ENCODE data around the gene S100PBP. TPM values are rescaled to one million over a fixed set of nuclear protein-coding genes. Genes with fewer than 3 reads are reported as not detected.

S100PBP gene
- total RNA-seq, 1 experiment from 2014 or later: 50.1 TPM

DNA sequence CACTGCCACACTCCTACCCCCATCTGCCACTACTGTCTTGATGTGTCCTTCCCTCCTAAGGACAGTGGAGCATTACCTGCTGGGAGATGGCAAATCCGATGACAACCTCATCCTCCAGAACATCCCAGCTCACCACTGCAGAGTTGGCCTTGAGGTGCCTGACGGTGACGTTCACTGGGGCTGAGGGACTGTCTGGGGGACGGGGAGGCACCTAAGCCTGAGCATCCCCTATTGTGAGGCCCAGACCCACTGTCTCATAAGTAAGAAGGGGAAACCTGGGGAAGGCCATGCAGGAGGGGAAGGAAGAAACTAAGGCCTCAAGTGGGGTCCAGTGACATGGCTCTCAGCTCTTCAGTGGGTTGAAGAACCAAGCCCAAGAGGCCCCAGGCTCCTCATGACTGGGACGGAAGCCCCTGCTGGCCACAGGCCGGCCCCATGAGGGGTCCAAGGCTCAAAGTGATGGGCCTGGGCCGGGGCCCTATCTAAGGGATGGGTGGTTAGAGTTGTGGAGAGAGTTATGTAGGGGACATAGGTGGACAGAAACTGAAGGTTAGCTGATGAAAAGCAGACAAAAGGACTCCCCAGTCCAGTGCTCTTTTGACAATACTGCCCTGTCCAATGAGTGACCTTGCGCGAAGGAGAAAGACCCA is 51.5 kb downstream of the S100PBP start:
- Histone ChIP-seq H3K4ac (ENCODE audit: low read depth, low read length) (no peak overlapping the region), H3K27me3 (ENCODE audit: insufficient read depth, low read length) (peaks cover 21% of the 10 kb centered on the region; the same call in 1 of the 2 replicates), H3K9ac (ENCODE audit: extremely low read depth, insufficient read length, low read length) (no peak overlapping the region), H3K4me1 (ENCODE audit: insufficient read depth, low read length) (0 out of 2 replicates have a peak, but pooled peaks cover 2% of the 10 kb centered on the region), H3K56ac (ENCODE audit: insufficient read length, low read depth, low read length) (no peak overlapping the region), H4K91ac (ENCODE audit: insufficient read length, low read depth, low read length) (no peak overlapping the region), H3T11ph (ENCODE audit: low read length) (no peak overlapping the region), H3K4me2 (ENCODE audit: insufficient read depth, insufficient read length, low read length) (no peak overlapping the region), H2BK15ac (ENCODE audit: low read depth, low read length) (no peak overlapping the region), H3K9me3 (ENCODE audit: control insufficient read depth, low read depth, low read length) (no peaks in the 10 kb centered on the region), H3K79me1 (ENCODE audit: insufficient read depth, low read depth, low read length, poor library complexity, severe bottlenecking) (no peaks in the 10 kb centered on the region), H2BK5ac (ENCODE audit: insufficient read length, low read length) (no peak overlapping the region), H4K8ac (replicated peaks; ENCODE audit: insufficient read length, low read depth, low read length) (no peak overlapping the region), H2BK12ac (ENCODE audit: insufficient read length, low read depth, low read length) (no peak overlapping the region), H2BK120ac (ENCODE audit: low read depth, low read length, poor library complexity, severe bottlenecking) (no peak overlapping the region), H3K79me2 (ENCODE audit: insufficient read depth, low read length) (no peaks in the 10 kb centered on the region), H2AK5ac (ENCODE audit: insufficient read length, low read length) (no peak overlapping the region), H3K23me2 (ENCODE audit: insufficient read length, low read depth, low read length, poor library complexity, severe bottlenecking) (peaks cover 4% of the 10 kb centered on the region), H3K18ac (ENCODE audit: insufficient read length, low read depth, low read length) (no peak overlapping the region), H2AFZ (ENCODE audit: low read length) (no peak overlapping the region), H3K27ac (ENCODE audit: insufficient read length, low read depth, low read length) (no peak overlapping the region), H2BK20ac (ENCODE audit: low read depth, low read length, poor library complexity, severe bottlenecking) (no peak overlapping the region), H4K20me1 (ENCODE audit: control insufficient read depth, insufficient read depth, insufficient read length) (no peaks in the 10 kb centered on the region), H3K23ac (ENCODE audit: insufficient read length, low read depth, low read length) (no peak overlapping the region), H4K5ac (ENCODE audit: insufficient read length, low read depth, low read length) (no peak overlapping the region), H3K14ac (ENCODE audit: insufficient read depth, low read length) (no peak overlapping the region)
- Mint-ChIP-seq H3K27ac (no peak overlapping the region), H3K36me3 (ENCODE audit: insufficient read depth in 1 of 3, low read depth in 3 of 3) (peaks cover 0 to 12% (median 7%) of the 10 kb centered on the region in 3 experiments; a peak in 6 of 7 replicates), H3K4me3 (peak overlapping the region in 1 of 2 experiments; percentile 80; a peak in 2 of 5 replicates), H3K9me3 (no peaks in the 10 kb centered on the region), H3K4me1 (peaks cover 27 to 33% of the 10 kb centered on the region in 2 experiments), H3K27me3 (ENCODE audit: low read depth) (peaks cover 37% of the 10 kb centered on the region)
- TF ChIP-seq CTCF (conservative IDR thresholded peaks at IDR 0.05): no peak
- no CpG with 5 or more reads among the region's 9 CpGs for WGBS (ENCODE audit: extremely low coverage, insufficient read length, low lambda C conversion rate)
- no peak for DNase-seq
